Activated CD4-positive, alpha-beta memory T cell treated with anti-CD3 and anti-CD28 coated beads, Interleukin-2, amount 10 ng/mL, durations not matched to agents 7 days and 5 days (primary cell): ENCODE results near the gene SGMS1. TPM values are rescaled to one million over a fixed set of nuclear protein-coding genes. Genes with fewer than 3 reads are reported as not detected.

ENCODE experiments used
- CTCF ChIA-PET: fragments of 350-600 bp; sonication (Branson Sonifier 250); formaldehyde crosslinking; loops from one replicate; lab custom pipeline; 2021; ENCODE audit warnings: antibody characterized with exemption, inconsistent platforms; lab: Charles Lee
- POLR2A ChIA-PET: fragments of 350-600 bp; sonication (Branson Sonifier 250); formaldehyde crosslinking; loops from one replicate; lab custom pipeline; 2021; ENCODE audit warnings: antibody characterized with exemption; lab: Charles Lee
- DNase-seq: peaks from one replicate; pipeline ENCODE4 v3.0.0-alpha.2; 2020
- H3K27ac Mint-ChIP-seq: one replicate; pipeline ENCODE4 v1.8.0; 2021; ENCODE audit warnings: mild to moderate bottlenecking, mixed read lengths
- H3K27me3 Mint-ChIP-seq: one replicate; pipeline ENCODE4 v1.8.0; 2021; ENCODE audit warnings: mixed read lengths
- H3K36me3 Mint-ChIP-seq: one replicate; pipeline ENCODE4 v1.8.0; 2021; ENCODE audit warnings: low read depth, mixed read lengths
- H3K4me1 Mint-ChIP-seq: one replicate; pipeline ENCODE4 v1.8.0; 2021; ENCODE audit warnings: mixed read lengths
- H3K4me3 Mint-ChIP-seq: one replicate; pipeline ENCODE4 v1.8.0; 2021; ENCODE audit warnings: mild to moderate bottlenecking, mixed read lengths
- H3K9me3 Mint-ChIP-seq: one replicate; pipeline ENCODE4 v1.8.0; 2021; ENCODE audit warnings: mixed read lengths
- total RNA-seq, 2 experiments: library from RNA; stranded (reverse); gene quantifications; one replicate each; pipeline ENCODE4 v1.2.3, GENCODE V29; 2021

SGMS1 gene
- total RNA-seq, 2 experiments from 2014 or later, result 18.9 to 19.9 TPM

GRCh38 chr10:50601974-50602373 is 21.8 kb downstream of the SGMS1 start:
- ChIA-PET CTCF (no interaction called here), POLR2A (no interaction called here)
- Mint-ChIP-seq H3K4me1 (peaks cover 26% of the 10 kb centered on the region), H3K4me3 (no peak overlapping the region), H3K36me3 (peaks cover 5% of the 10 kb centered on the region), H3K9me3 (no peaks in the 10 kb centered on the region), H3K27me3 (no peaks in the 10 kb centered on the region), H3K27ac (no peak overlapping the region)
- DNase-seq, result no peak

GRCh38 chr10:50600831-50601477 is 22.8 kb downstream of the SGMS1 start:
- H3K4me3 Mint-ChIP-seq, result no peak overlapping the region
- no peak overlapping the region for H3K27ac Mint-ChIP-seq
- no peaks in the 10 kb centered on the region for H3K27me3 Mint-ChIP-seq
- H3K36me3 Mint-ChIP-seq, result peaks cover 5% of the 10 kb centered on the region
- no peak for DNase-seq
- peaks cover 26% of the 10 kb centered on the region for H3K4me1 Mint-ChIP-seq
- CTCF ChIA-PET, result no interaction called here
- POLR2A ChIA-PET, result no interaction called here
- no peaks in the 10 kb centered on the region for H3K9me3 Mint-ChIP-seq

GRCh38 chr10:50600286-50600685 is 23.5 kb downstream of the SGMS1 start:
- Mint-ChIP-seq H3K27me3 (no peaks in the 10 kb centered on the region), H3K9me3 (no peaks in the 10 kb centered on the region), H3K4me3 (no peak overlapping the region), H3K4me1 (peaks cover 23% of the 10 kb centered on the region), H3K27ac (no peak overlapping the region), H3K36me3 (peaks cover 5% of the 10 kb centered on the region)
- DNase-seq, result no peak
- CTCF ChIA-PET, result no interaction called here
- POLR2A ChIA-PET, result no interaction called here

GRCh38 chr10:50596897-50597296 is 26.9 kb downstream of the SGMS1 start:
- Mint-ChIP-seq H3K9me3 (no peaks in the 10 kb centered on the region), H3K27ac (no peak overlapping the region), H3K36me3 (peaks cover 5% of the 10 kb centered on the region), H3K4me1 (peaks cover 8% of the 10 kb centered on the region), H3K27me3 (no peaks in the 10 kb centered on the region), H3K4me3 (no peak overlapping the region)
- CTCF ChIA-PET, result no interaction called here
- POLR2A ChIA-PET, result no interaction called here
- DNase-seq, result no peak

- H3K4me1 Mint-ChIP-seq, result peaks cover 8% of the 10 kb centered on the region
- ChIA-PET CTCF (no interaction called here), POLR2A (no interaction called here)
- DNase-seq, result no peak
- peaks cover 5% of the 10 kb centered on the region for H3K36me3 Mint-ChIP-seq
- no peak overlapping the region for H3K4me3 Mint-ChIP-seq
- H3K27ac Mint-ChIP-seq, result no peak overlapping the region
- no peaks in the 10 kb centered on the region for H3K9me3 Mint-ChIP-seq
- H3K27me3 Mint-ChIP-seq, result no peaks in the 10 kb centered on the region
Observed at GRCh38 chr10:50596456-50596855, 27.3 kb downstream of the SGMS1 start.

- ChIA-PET POLR2A (no interaction called here), CTCF (no interaction called here)
- H3K9me3 Mint-ChIP-seq, result no peaks in the 10 kb centered on the region
- peaks cover 4% of the 10 kb centered on the region for H3K4me1 Mint-ChIP-seq
- H3K36me3 Mint-ChIP-seq, result peaks cover 2% of the 10 kb centered on the region
- no peak overlapping the region for H3K4me3 Mint-ChIP-seq
- no peak for DNase-seq
- H3K27ac Mint-ChIP-seq, result no peak overlapping the region
- H3K27me3 Mint-ChIP-seq, result no peaks in the 10 kb centered on the region
Observed at GRCh38 chr10:50595785-50596184, 28.0 kb downstream of the SGMS1 start.

GRCh38 chr10:50593523-50594376 is 30.0 kb downstream of the SGMS1 start:
- H3K36me3 Mint-ChIP-seq, result no peaks in the 10 kb centered on the region
- CTCF ChIA-PET, result no interaction called here
- no peak overlapping the region for H3K27ac Mint-ChIP-seq

GRCh38 chr10:50592961-50593418 is 30.8 kb downstream of the SGMS1 start:
- DNase-seq, result no peak
- peaks cover 5% of the 10 kb centered on the region for H3K36me3 Mint-ChIP-seq
- no peaks in the 10 kb centered on the region for H3K9me3 Mint-ChIP-seq
- POLR2A ChIA-PET, result no interaction called here
- no peaks in the 10 kb centered on the region for H3K27me3 Mint-ChIP-seq
- CTCF ChIA-PET, result no interaction called here
- H3K4me1 Mint-ChIP-seq, result no peaks in the 10 kb centered on the region
- H3K4me3 Mint-ChIP-seq, result no peak overlapping the region
- no peak overlapping the region for H3K27ac Mint-ChIP-seq

More at GRCh38 chr10:50593523-50594376, 30.0 kb downstream of the SGMS1 start:
- H3K4me1 Mint-ChIP-seq, result no peaks in the 10 kb centered on the region
- POLR2A ChIA-PET, result no interaction called here
- H3K27me3 Mint-ChIP-seq, result no peaks in the 10 kb centered on the region
- no peak overlapping the region for H3K4me3 Mint-ChIP-seq
- DNase-seq, result no peak
- H3K9me3 Mint-ChIP-seq, result no peaks in the 10 kb centered on the region

GRCh38 chr10:50590935-50591334 is 32.8 kb downstream of the SGMS1 start:
- Mint-ChIP-seq H3K36me3 (peaks cover 16% of the 10 kb centered on the region), H3K9me3 (no peaks in the 10 kb centered on the region), H3K4me1 (no peaks in the 10 kb centered on the region), H3K27me3 (no peaks in the 10 kb centered on the region), H3K4me3 (no peak overlapping the region), H3K27ac (no peak overlapping the region)
- ChIA-PET POLR2A (no interaction called here), CTCF (no interaction called here)
- DNase-seq, result no peak

GRCh38 chr10:50586740-50587088 is 37.0 kb downstream of the SGMS1 start:
- Mint-ChIP-seq H3K36me3 (peaks cover 16% of the 10 kb centered on the region), H3K9me3 (no peaks in the 10 kb centered on the region), H3K27ac (no peak overlapping the region), H3K4me3 (no peak overlapping the region), H3K27me3 (no peaks in the 10 kb centered on the region), H3K4me1 (no peaks in the 10 kb centered on the region)
- no peak for DNase-seq
- POLR2A ChIA-PET, result no interaction called here
- CTCF ChIA-PET, result no interaction called here

GRCh38 chr10:50585921-50586739 is 37.6 kb downstream of the SGMS1 start:
- peaks cover under 1% of the 10 kb centered on the region for H3K4me1 Mint-ChIP-seq
- no peak overlapping the region for H3K4me3 Mint-ChIP-seq
- no peak overlapping the region for H3K27ac Mint-ChIP-seq
- H3K36me3 Mint-ChIP-seq, result peaks cover 16% of the 10 kb centered on the region
- ChIA-PET CTCF (no interaction called here), POLR2A (no interaction called here)
- no peaks in the 10 kb centered on the region for H3K27me3 Mint-ChIP-seq
- H3K9me3 Mint-ChIP-seq, result no peaks in the 10 kb centered on the region
- no peak for DNase-seq

GRCh38 chr10:50582766-50583762 is 40.7 kb downstream of the SGMS1 start:
- ChIA-PET CTCF (no interaction called here), POLR2A (no interaction called here)
- DNase-seq, result no peak
- Mint-ChIP-seq H3K4me1 (peaks cover 7% of the 10 kb centered on the region), H3K27me3 (no peaks in the 10 kb centered on the region), H3K27ac (no peak overlapping the region), H3K4me3 (no peak overlapping the region), H3K9me3 (no peaks in the 10 kb centered on the region), H3K36me3 (peaks cover 12% of the 10 kb centered on the region)
